HFFc6 (cell line): ENCODE measurements around the gene C22orf42. TPM values are rescaled to one million over a fixed set of nuclear protein-coding genes. Genes with fewer than 3 reads are reported as not detected.

Experiments used
- DNase-seq: peaks from one replicate; pipeline ENCODE4 v3.0.0-alpha.2; 2018
- H3K27ac Mint-ChIP-seq: 2 replicates; pipeline ENCODE4 v1.8.0; 2020; ENCODE audit warnings: mild to moderate bottlenecking, mixed read lengths
- H3K27me3 Mint-ChIP-seq: 2 replicates; pipeline ENCODE4 v1.8.0; 2021; ENCODE audit warnings: mild to moderate bottlenecking, moderate library complexity, mixed read lengths; ENCODE audit not compliant: insufficient read depth
- H3K36me3 Mint-ChIP-seq: 2 replicates; pipeline ENCODE4 v1.8.0; 2021; ENCODE audit warnings: low read depth, mixed read lengths
- H3K4me1 Mint-ChIP-seq: 2 replicates; pipeline ENCODE4 v1.8.0; 2020; ENCODE audit warnings: low read depth, mixed read lengths
- H3K4me3 Mint-ChIP-seq: 2 replicates; pipeline ENCODE4 v1.8.0; 2020; ENCODE audit warnings: mild to moderate bottlenecking, moderate library complexity, mixed read lengths
- H3K9me3 Mint-ChIP-seq: 2 replicates; pipeline ENCODE4 v1.8.0; 2020; ENCODE audit warnings: mild to moderate bottlenecking, mixed read lengths
- CTCF ChIP-seq: fragments of 200-600 bp; sonication (generic); IDR thresholded peaks from 2 replicates; pipeline ENCODE4 v1.5.0; 2021; ENCODE audit warnings: antibody characterized with exemption, mild to moderate bottlenecking
- total RNA-seq, 6 experiments: library from RNA; stranded (reverse); fragmentation: NEBNext Ultra II Directional; extraction: Animal tissue kit (Norgen Biotek cat#: 25700); gene quantifications; 2 replicates in 1 of 6; 3 replicates in 5 of 6; pipeline ENCODE4 v1.2.3, GENCODE V29; 2021

The C22orf42 gene
- total RNA-seq, 6 experiments from 2014 or later: not detected

GRCh38 chr22:32132783-32133182 is 26.3 kb downstream of the C22orf42 start:
- peaks cover 20% of the 10 kb centered on the region for H3K4me1 Mint-ChIP-seq
- no peak overlapping the region for H3K27ac Mint-ChIP-seq
- H3K27me3 Mint-ChIP-seq: peaks cover 26% of the 10 kb centered on the region
- no peak overlapping the region for H3K4me3 Mint-ChIP-seq
- no peak for DNase-seq
- H3K9me3 Mint-ChIP-seq: no peaks in the 10 kb centered on the region
- no peak for TF ChIP-seq CTCF
- no peaks in the 10 kb centered on the region for H3K36me3 Mint-ChIP-seq

GRCh38 chr22:32132126-32132525 is 27.0 kb downstream of the C22orf42 start:
- no peaks in the 10 kb centered on the region for H3K36me3 Mint-ChIP-seq
- no peaks in the 10 kb centered on the region for H3K9me3 Mint-ChIP-seq
- TF ChIP-seq CTCF: no peak
- no peak overlapping the region for H3K27ac Mint-ChIP-seq
- no peak for DNase-seq
- no peak overlapping the region for H3K4me3 Mint-ChIP-seq
- peaks cover 26% of the 10 kb centered on the region for H3K27me3 Mint-ChIP-seq
- H3K4me1 Mint-ChIP-seq: peaks cover 15% of the 10 kb centered on the region

GRCh38 chr22:32130464-32130863 is 28.6 kb downstream of the C22orf42 start:
- TF ChIP-seq CTCF: no peak
- Mint-ChIP-seq H3K27ac (no peak overlapping the region), H3K9me3 (no peaks in the 10 kb centered on the region), H3K4me1 (peaks cover 4% of the 10 kb centered on the region), H3K27me3 (peaks cover 30% of the 10 kb centered on the region), H3K36me3 (no peaks in the 10 kb centered on the region), H3K4me3 (no peak overlapping the region)
- DNase-seq: no peak

- no peaks in the 10 kb centered on the region for H3K4me1 Mint-ChIP-seq
Measured at GRCh38 chr22:32127904-32128303, 31.2 kb downstream of the C22orf42 start.

GRCh38 chr22:32123657-32124056 is 35.4 kb downstream of the C22orf42 start:
- DNase-seq: no peak
- H3K4me1 Mint-ChIP-seq: no peaks in the 10 kb centered on the region
- no peak overlapping the region for H3K4me3 Mint-ChIP-seq
- peaks cover 18% of the 10 kb centered on the region for H3K27me3 Mint-ChIP-seq
- H3K9me3 Mint-ChIP-seq: no peaks in the 10 kb centered on the region
- H3K27ac Mint-ChIP-seq: no peak overlapping the region
- TF ChIP-seq CTCF: 0 out of 2 replicates have a peak, but pooled peaks have one; percentile 14
- H3K36me3 Mint-ChIP-seq: no peaks in the 10 kb centered on the region

More at GRCh38 chr22:32127904-32128303, 31.2 kb downstream of the C22orf42 start:
- no peaks in the 10 kb centered on the region for H3K36me3 Mint-ChIP-seq
- peaks cover 25% of the 10 kb centered on the region for H3K27me3 Mint-ChIP-seq
- no peak for DNase-seq
- H3K9me3 Mint-ChIP-seq: no peaks in the 10 kb centered on the region
- H3K27ac Mint-ChIP-seq: no peak overlapping the region
- peak; percentile 25; the same call in 1 of the 2 replicates for TF ChIP-seq CTCF
- no peak overlapping the region for H3K4me3 Mint-ChIP-seq

- no peak for DNase-seq
- H3K4me3 Mint-ChIP-seq: no peak overlapping the region
- H3K27me3 Mint-ChIP-seq: peaks cover 11% of the 10 kb centered on the region
- no peak for TF ChIP-seq CTCF
- H3K36me3 Mint-ChIP-seq: no peaks in the 10 kb centered on the region
- H3K27ac Mint-ChIP-seq: no peak overlapping the region
- H3K9me3 Mint-ChIP-seq: no peaks in the 10 kb centered on the region
- no peaks in the 10 kb centered on the region for H3K4me1 Mint-ChIP-seq
Measured at GRCh38 chr22:32122899-32123298, 36.2 kb downstream of the C22orf42 start.
